Measurements from ENCODE around the gene STARD10. TPM values are rescaled to one million over a fixed set of nuclear protein-coding genes. Genes with fewer than 3 reads are reported as not detected.

Gene STARD10
- total RNA-seq, 2 experiments from 2014 or later, result 8.1 to 8.6 TPM

- CTCF ChIA-PET, result interaction anchor here (0.9 to 5.7 kb wide), 5 partner anchors 38 to 119 kb away, joined by 3 to 99 read pairs (median 7); partner anchors contain the start of genes ATG16L2 and STARD10
- intact Hi-C loops (cut with micrococcal nuclease), result no loop called here
- Mint-ChIP-seq H3K4me1 (ENCODE audit: low read depth) (peaks cover 44% of the 10 kb centered on the region), H3K27ac (peak overlapping the region; percentile 95), H3K9me3 (no peaks in the 10 kb centered on the region), H3K4me3 (peak overlapping the region; percentile 92), H3K27me3 (no peaks in the 10 kb centered on the region), H3K36me3 (ENCODE audit: low read depth) (peaks cover 8% of the 10 kb centered on the region)
- POLR2A ChIA-PET, result interaction anchor here (1.4 to 4.3 kb wide), 5 partner anchors 9 to 92 kb away, joined by 5 to 43 read pairs (median 5); partner anchors contain the start of genes ATG16L2 and STARD10
- TF ChIP-seq, protein P1, sequence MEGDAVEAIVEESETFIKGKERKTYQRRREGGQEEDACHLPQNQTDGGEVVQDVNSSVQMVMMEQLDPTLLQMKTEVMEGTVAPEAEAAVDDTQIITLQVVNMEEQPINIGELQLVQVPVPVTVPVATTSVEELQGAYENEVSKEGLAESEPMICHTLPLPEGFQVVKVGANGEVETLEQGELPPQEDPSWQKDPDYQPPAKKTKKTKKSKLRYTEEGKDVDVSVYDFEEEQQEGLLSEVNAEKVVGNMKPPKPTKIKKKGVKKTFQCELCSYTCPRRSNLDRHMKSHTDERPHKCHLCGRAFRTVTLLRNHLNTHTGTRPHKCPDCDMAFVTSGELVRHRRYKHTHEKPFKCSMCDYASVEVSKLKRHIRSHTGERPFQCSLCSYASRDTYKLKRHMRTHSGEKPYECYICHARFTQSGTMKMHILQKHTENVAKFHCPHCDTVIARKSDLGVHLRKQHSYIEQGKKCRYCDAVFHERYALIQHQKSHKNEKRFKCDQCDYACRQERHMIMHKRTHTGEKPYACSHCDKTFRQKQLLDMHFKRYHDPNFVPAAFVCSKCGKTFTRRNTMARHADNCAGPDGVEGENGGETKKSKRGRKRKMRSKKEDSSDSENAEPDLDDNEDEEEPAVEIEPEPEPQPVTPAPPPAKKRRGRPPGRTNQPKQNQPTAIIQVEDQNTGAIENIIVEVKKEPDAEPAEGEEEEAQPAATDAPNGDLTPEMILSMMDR (IDR thresholded peaks at IDR 0.05), result no peak
- peak; percentile 90 for ATAC-seq
- peak; percentile 91 for DNase-seq
Observed at GRCh38 chr11:72722050-72722748, 71.6 kb downstream of the STARD10 start.

DNA sequence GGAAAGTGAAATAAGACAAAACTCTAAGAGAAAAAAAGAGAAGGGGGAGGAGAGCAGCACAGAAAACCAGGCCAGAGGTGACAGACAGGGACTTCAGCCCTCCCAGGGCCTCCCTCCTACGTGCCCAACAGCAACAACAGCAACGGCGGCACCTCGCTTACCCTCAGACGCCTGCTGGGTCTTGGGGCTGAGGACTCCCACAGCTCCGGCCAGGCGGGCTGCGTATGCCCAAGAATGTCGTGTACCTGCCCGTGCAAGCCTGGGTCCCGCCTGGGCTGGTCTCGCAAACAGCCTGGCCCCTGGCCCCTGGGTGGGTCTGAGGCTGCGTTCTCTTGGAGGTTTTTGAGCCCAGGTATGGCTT is 72.2 kb downstream of the STARD10 start:
- peak overlapping the region; percentile 95 for H3K27ac Mint-ChIP-seq
- TF ChIP-seq, protein P1 (IDR thresholded peaks at IDR 0.05), result no peak
- no peaks in the 10 kb centered on the region for H3K27me3 Mint-ChIP-seq
- DNase-seq, result peak; percentile 69
- intact Hi-C loops (cut with micrococcal nuclease), result no loop called here
- peaks cover 8% of the 10 kb centered on the region for H3K36me3 Mint-ChIP-seq (ENCODE audit: low read depth)
- POLR2A ChIA-PET, result interaction anchor here (1.4 to 4.3 kb wide), 4 partner anchors 9 to 92 kb away, joined by 5 to 43 read pairs (median 6); partner anchors contain the start of genes ATG16L2 and STARD10
- no peaks in the 10 kb centered on the region for H3K9me3 Mint-ChIP-seq
- peak overlapping the region; percentile 92 for H3K4me3 Mint-ChIP-seq
- peak; percentile 32 for ATAC-seq
- peaks cover 47% of the 10 kb centered on the region for H3K4me1 Mint-ChIP-seq (ENCODE audit: low read depth)
- CTCF ChIA-PET, result interaction anchor here (1.3 to 5.7 kb wide), 3 partner anchors 72 to 101 kb away, joined by 4 to 99 read pairs (median 74); partner anchors contain the start of genes ATG16L2 and STARD10

GRCh38 chr11:72721276-72721675 is 72.6 kb downstream of the STARD10 start:
- Mint-ChIP-seq H3K4me3 (peak overlapping the region; percentile 92), H3K36me3 (ENCODE audit: low read depth) (peaks cover 8% of the 10 kb centered on the region), H3K9me3 (no peaks in the 10 kb centered on the region), H3K4me1 (ENCODE audit: low read depth) (peaks cover 50% of the 10 kb centered on the region), H3K27ac (peak overlapping the region; percentile 95), H3K27me3 (no peaks in the 10 kb centered on the region)
- POLR2A ChIA-PET, result no interaction called here
- CTCF ChIA-PET, result interaction anchor here (1.3 to 5.7 kb wide), 3 partner anchors 72 to 102 kb away, joined by 4 to 99 read pairs (median 7); partner anchors contain the start of gene STARD10
- TF ChIP-seq, protein P1 (IDR thresholded peaks at IDR 0.05), result no peak
- ATAC-seq, result no peak
- no peak for DNase-seq
- intact Hi-C loops (cut with micrococcal nuclease), result no loop called here

DNA sequence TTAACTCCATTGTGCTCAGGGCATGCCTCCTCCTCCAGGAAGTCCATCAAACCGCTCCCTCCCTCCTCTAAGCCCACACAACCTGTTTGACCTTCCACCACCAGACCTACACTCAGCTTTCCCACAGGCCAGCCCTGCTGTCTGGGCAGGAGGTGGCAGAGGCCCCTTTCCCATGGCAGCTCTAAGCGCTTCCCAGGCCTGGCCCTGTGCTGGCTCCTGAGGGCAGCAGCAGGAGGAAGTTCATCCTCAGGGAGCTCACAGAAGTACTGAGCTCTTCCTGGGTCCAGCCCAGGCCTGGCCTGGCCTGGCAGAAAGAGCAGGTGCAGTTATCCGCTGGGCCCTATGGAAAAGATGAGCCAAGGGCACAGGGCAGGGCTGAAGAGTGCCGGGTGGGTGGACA is 73.1 kb downstream of the STARD10 start:
- H3K36me3 Mint-ChIP-seq (ENCODE audit: low read depth), result peaks cover 8% of the 10 kb centered on the region
- H3K4me3 Mint-ChIP-seq, result peak overlapping the region; percentile 92
- POLR2A ChIA-PET, result no interaction called here
- DNase-seq, result no peak
- H3K27ac Mint-ChIP-seq, result peak overlapping the region; percentile 95
- H3K9me3 Mint-ChIP-seq, result no peaks in the 10 kb centered on the region
- TF ChIP-seq, protein P1 (IDR thresholded peaks at IDR 0.05), result no peak
- CTCF ChIA-PET, result interaction anchor here (0.8 to 5.7 kb wide), 4 partner anchors 73 to 102 kb away, joined by 3 to 99 read pairs (median 6); partner anchors contain the start of gene STARD10
- no peaks in the 10 kb centered on the region for H3K27me3 Mint-ChIP-seq
- no peak for ATAC-seq
- peaks cover 53% of the 10 kb centered on the region for H3K4me1 Mint-ChIP-seq (ENCODE audit: low read depth)
- intact Hi-C loops (cut with micrococcal nuclease), result no loop called here

GRCh38 chr11:72720047-72720446 is 73.8 kb downstream of the STARD10 start:
- no peak for ATAC-seq
- H3K27me3 Mint-ChIP-seq, result no peaks in the 10 kb centered on the region
- ChIA-PET CTCF (interaction anchor here (0.8 to 1.3 kb wide), 2 partner anchors 74 to 93 kb away, joined by 3 to 7 read pairs; partner anchors contain the start of gene STARD10), POLR2A (interaction anchor here (0.5 kb wide), 1 partner anchor 18 kb away, joined by 3 read pairs; no protein-coding TSS in a partner anchor)
- intact Hi-C loops (cut with micrococcal nuclease), result no loop called here
- DNase-seq, result no peak
- peak overlapping the region; percentile 95 for H3K27ac Mint-ChIP-seq
- H3K4me3 Mint-ChIP-seq, result peak overlapping the region; percentile 92
- TF ChIP-seq, protein P1 (IDR thresholded peaks at IDR 0.05), result no peak
- peaks cover 49% of the 10 kb centered on the region for H3K4me1 Mint-ChIP-seq (ENCODE audit: low read depth)
- H3K9me3 Mint-ChIP-seq, result no peaks in the 10 kb centered on the region
- H3K36me3 Mint-ChIP-seq (ENCODE audit: low read depth), result peaks cover 8% of the 10 kb centered on the region
